ENCODE results near the gene MPI. TPM values are rescaled to one million over a fixed set of nuclear protein-coding genes. Genes with fewer than 3 reads are reported as not detected.

The MPI gene, protein sequence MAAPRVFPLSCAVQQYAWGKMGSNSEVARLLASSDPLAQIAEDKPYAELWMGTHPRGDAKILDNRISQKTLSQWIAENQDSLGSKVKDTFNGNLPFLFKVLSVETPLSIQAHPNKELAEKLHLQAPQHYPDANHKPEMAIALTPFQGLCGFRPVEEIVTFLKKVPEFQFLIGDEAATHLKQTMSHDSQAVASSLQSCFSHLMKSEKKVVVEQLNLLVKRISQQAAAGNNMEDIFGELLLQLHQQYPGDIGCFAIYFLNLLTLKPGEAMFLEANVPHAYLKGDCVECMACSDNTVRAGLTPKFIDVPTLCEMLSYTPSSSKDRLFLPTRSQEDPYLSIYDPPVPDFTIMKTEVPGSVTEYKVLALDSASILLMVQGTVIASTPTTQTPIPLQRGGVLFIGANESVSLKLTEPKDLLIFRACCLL
- total RNA-seq = 41.4 and 53.0 TPM in 2 replicates

DNA sequence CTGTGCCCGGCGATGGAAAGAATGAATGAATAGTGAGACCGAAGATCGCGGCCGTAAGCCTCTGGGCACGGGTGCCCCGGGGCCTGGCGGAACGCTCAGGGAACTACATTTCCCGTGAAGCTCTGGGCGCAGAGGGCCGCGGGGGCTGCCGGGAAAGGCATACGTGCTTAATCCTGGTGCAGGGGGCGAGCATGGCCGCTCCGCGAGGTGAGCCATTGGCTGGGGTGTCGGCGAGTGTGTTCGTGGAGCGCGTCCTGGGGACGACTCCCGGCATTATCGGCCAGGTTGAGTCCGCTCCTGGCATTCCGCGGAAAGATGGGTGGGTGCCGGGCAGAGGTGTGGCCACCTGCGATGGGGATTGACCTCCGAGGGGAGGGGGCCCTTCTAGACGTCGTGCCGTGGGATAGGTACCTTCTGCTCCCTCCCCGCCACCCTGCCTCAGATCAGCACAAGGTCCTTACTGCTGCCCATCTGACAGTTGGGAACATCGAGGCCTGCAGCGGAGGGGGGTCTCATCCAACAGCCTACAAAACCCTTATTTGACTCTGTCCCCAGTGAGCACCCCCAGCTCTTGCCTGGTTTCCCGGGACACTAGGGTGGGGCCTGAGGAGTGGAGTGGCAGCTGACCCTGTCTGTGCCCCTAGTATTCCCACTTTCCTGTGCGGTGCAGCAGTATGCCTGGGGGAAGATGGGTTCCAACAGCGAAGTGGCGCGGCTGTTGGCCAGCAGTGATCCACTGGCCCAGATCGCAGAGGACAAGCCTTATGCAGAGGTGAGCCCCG lies at the start of gene MPI:
Gene MPI, plus strand, starts transcription at position 160 of the 782 bp plus-strand sequence. Its CDS starts 32 bp downstream, at position 192.

DNA sequence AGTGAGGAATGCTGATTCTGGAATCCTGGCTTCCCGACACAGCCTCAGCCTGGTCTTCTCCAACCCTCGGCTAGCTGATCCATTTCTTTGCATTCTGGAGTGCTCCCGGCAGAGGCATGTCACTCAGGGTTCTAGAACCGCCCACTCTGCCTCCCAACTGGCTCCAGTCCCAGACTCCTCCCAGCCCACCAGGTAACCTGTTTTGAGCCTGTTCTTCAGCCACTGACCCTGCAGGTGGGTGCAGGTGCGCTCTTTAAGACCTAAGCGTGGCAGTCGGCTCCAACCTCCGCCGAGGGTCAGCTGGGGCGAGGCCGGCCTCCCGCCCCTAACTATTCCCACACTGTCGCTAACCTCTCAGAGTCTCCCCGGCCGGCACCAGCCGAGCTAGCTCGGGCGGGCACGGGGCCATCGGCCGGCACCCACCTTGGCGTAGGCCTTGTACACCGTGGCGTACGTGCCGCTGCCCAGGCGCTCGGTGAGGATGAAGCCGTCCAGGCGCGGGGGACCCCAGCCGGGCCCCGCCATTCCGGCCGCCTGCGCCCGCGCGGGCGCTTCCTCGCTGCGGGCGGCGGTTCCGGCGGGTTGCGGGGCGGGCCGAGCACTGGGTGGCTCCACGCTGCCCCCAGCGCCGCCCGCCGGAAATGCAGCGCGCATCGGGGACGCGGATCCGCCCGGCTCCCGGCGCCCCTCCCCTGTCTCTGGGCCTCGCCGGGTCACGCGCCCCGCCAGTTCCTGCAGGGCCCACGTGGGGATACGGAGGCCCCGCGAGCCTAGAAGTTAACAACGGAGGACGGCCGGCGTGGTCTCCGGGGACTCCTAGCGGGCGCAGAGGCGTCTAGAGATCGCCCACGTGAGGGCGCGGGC lies 47.0 kb upstream of the MPI start, which contains the start of gene ULK3:
Gene ULK3, minus strand, starts transcription at position 576 of the 864 bp plus-strand sequence. Its CDS starts 51 bp downstream, at position 525.

DNA sequence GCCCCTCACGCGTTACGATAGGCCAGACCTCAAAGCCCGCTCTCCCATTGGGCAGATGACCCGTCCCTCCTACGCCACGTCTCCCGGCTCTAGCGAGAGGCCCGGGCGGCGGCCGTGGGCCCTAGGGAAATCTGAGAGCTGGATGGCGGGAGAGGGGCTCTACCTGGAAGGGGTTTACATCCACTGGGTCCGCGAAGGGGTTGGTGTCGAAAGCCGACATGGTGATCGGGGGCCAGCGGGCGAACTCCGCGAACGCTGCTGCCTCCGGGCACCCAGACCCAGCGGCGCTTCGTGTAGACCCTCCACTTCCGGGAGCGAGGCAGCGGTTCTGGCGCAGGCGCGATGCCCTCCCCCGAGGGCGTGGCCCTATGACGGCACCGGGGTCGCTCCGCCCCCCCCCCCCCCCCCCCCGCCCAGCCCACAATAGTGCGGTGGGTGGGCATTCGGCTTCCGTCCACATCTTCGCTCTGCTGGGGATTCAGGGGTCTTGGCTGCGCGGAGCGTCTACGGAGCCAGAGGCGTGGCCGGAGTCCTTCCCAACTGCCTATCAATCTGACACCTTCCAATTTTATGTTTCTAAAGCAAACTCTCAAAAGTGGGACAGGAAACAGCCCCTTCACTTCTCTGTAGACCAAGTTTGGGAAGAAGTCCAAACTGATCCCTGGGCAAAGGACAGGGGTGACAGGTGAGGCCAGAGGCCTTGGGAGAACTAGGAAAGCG lies 16.6 kb upstream of the MPI start, which contains the start of gene SCAMP2:
Gene SCAMP2, minus strand, starts transcription at position 330 of the 720 bp plus-strand sequence. Its CDS starts 110 bp downstream, at position 220.

DNA sequence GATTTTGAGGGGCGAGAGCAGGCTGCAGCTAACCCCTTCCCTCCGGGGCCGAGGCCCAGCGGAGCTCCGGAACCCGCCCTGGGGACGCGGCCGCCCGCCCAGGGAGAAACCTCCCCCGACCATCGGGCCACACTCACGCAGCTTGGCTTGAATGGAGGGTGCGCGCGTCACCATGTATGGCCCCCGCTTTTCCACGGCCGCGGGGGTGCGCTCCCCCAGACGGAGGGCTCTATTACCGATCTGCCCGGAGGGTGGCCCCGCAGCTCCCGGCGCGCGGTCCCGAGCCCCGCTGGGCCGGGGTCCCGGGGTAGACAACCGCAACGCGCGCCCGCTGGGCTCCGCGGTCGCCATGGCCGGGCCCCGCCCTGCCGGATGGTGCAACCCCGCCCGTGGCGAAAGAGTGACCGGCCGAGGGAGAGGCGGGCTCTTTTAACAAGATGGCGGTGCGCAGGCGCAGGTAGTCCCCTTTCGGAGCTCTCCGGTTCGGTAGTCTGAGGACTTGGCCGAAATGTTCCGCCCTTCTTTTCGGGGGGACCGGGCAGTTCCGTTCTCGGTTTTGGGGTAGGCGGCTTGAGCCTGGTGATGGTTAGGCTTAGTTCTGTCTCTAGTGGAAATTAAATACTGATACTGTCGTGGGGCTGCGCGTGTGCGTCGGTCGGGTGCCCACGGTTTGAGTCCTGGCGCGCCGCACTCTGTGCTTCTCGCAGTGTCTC lies 16.8 kb downstream of the MPI start, which contains the start of gene FAM219B:
Gene FAM219B, minus strand, starts transcription at position 402 of the 713 bp plus-strand sequence. Its CDS starts 51 bp downstream, at position 351.

DNA sequence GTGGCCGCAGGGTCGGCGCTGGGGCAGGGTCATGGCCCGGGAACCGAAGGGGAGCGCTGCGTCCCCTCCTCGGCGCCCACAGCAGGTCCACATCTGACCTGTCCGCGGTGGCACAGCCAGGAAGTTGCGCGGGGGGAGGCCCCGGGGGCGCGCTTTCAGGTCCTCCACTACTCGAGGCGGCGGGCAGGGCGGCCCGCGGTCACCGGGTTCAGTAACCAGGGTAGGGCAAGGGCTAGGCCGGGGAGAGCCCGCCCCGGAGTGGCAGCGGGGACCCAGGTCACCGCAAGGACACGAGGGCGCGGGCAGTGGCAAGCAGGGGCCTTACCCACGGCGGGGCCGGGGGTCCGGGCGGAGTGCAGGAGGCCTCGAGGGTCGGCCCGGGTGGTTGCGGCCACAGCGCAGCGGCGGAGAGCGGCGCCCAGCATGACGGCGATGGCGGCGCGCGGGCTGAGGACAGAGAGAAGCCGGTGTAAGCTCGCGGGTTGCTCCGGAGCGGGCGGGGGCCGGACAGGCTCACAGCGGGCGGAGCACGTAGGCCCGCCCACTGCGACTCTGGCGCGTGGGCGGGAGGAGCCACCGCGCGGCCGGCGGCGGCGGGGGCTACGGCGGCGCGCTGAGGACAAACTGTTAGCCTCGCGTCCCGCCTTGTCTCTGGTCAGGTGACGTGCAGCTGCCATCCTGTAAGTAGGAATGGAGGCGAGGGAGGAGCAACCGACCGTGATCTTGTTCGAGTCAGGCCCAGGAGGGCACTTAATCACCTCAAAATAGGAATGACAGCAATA lies 47.9 kb downstream of the MPI start, which contains the start of gene COX5A:
Gene COX5A, minus strand, starts transcription at position 484 of the 782 bp plus-strand sequence. Its CDS starts 59 bp downstream, at position 425.

Other genes starting within 250 kb of the MPI start
- gene EDC3, start 194.0 kb upstream of the MPI start, total RNA-seq = 10.0 and 12.6 TPM in 2 replicates
- 1.0 and 1.9 TPM in 2 replicates for gene CYP1A1, start 164.5 kb upstream of the MPI start, total RNA-seq
- gene CYP1A2, start 141.2 kb upstream of the MPI start, total RNA-seq = not detected in 2 replicates
- gene CSK, start 108.0 kb upstream of the MPI start, total RNA-seq = 29.5 and 31.6 TPM in 2 replicates
- not detected in 2 replicates for gene LMAN1L, start 77.2 kb upstream of the MPI start, total RNA-seq
- not detected in 2 replicates for gene CPLX3, start 63.4 kb upstream of the MPI start, total RNA-seq
- gene ULK3, start 46.9 kb upstream of the MPI start, total RNA-seq = 17.4 and 18.7 TPM in 2 replicates
- gene SCAMP2, start 16.7 kb upstream of the MPI start, total RNA-seq = 33.7 and 51.1 TPM in 2 replicates
- gene FAM219B, start 16.8 kb downstream of the MPI start, total RNA-seq = 21.5 and 29.6 TPM in 2 replicates
- 129 and 180 TPM in 2 replicates for gene COX5A, start 48.0 kb downstream of the MPI start, total RNA-seq
- gene RPP25, start 66.7 kb downstream of the MPI start, total RNA-seq = 1.6 and 3.7 TPM in 2 replicates
- gene SCAMP5, start 105.5 kb downstream of the MPI start, total RNA-seq = under 0.01 TPM in 1 of 2 replicates, not detected in the other
- gene PPCDC, start 133.5 kb downstream of the MPI start, total RNA-seq = 10.5 and 30.1 TPM in 2 replicates